Kasumi-1 (cell line): Measurements from ENCODE around the gene ADAMTS9.

Experiments used
- DNase-seq, 2 experiments: peaks; one replicate each; lab custom pipeline; 2025; lab: John Stamatoyannopoulos, UW

ADAMTS9 gene

GRCh38 chr3:64685331-64685799 is 2.4 kb downstream of the ADAMTS9 start:
- DNase-seq, result no peak

GRCh38 chr3:64684715-64685261 is 3.0 kb downstream of the ADAMTS9 start:
- DNase-seq, result no peak

GRCh38 chr3:64681827-64682226 is 6.0 kb downstream of the ADAMTS9 start:
- DNase-seq, result no peak

GRCh38 chr3:64681015-64681414 is 6.8 kb downstream of the ADAMTS9 start:
- no peak for DNase-seq

DNA sequence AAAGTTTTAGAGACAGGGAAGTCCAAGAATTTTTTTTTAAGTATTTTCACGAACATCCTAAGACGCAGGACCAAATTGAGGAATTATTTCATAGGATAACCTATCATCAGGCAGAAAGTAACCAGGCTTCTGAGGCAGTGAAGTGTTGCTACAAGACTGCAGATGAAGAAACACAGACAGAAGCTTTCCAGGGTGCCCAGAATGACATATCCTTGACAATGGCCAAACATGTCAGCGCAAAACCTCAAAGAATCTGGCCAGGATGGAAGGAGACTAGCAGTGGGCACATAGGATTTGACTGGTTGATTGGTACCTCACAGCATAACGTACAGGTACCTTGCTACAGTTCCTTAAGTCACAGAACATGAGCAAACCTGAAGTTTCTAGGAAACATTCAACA is 7.5 kb downstream of the ADAMTS9 start:
- DNase-seq, result no peak

DNA sequence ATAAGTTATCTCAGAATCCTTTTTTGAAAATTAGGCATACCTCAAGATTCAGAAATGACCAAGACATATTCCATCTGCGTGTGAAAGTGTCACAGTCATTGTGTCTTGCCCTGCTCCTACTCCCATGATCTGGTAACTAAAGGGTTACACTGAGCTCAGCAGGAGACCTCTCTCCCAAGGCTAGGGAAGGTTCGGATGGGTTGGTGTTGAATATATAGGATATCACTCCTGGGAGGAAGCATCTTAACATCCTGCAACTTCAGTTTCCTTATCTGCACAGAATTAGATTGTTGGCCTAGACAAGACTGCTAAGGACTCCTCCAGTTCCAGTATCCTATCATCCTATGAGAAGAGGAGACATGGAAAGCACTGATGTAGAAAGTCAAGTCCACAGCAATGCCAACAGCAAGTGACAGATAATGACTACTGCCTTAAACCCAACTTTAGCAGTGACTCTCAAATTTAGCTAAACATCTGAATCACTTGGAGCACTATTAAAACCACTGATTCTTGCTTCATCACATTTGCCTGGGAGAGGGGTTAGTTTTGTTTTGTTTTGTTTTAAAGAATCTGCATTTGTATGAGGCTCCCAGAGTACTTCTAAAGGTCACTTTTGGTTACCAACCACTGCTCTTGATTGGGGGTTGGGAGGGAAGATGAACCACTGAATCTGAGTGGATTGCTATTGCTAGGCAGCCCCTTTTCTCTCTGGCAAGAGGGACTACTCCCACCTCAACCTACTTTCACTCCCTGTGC is 9.7 kb downstream of the ADAMTS9 start:
- no peak for DNase-seq

- no peak for DNase-seq
Measured at GRCh38 chr3:64676831-64677230, 11.0 kb downstream of the ADAMTS9 start.

DNA sequence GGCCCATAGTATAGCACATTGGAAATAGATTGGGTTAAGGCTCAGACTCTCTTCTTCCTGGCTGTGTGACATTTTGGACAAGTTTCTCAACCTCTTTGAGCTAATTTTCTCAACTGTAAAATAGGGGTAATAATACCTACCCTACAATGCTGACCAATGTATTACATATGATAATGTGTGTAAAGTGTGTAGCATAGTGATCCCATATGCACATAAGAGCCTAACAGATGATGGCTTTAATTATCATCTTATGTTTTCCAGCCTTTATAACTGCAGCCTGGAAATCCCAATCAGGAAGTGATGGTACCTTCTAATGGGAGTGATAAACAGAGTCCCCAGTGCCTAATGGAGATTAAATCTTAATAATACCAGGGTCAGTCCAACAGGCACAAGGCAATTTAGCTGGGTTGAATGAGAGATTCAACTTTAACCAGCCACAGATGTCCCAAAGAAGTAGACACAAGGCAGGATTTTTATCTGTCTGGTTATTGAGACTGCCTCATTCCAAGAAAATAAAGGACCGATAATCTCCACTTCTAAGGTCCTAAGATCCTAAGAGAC is 12.0 kb downstream of the ADAMTS9 start:
- DNase-seq, result no peak

DNA sequence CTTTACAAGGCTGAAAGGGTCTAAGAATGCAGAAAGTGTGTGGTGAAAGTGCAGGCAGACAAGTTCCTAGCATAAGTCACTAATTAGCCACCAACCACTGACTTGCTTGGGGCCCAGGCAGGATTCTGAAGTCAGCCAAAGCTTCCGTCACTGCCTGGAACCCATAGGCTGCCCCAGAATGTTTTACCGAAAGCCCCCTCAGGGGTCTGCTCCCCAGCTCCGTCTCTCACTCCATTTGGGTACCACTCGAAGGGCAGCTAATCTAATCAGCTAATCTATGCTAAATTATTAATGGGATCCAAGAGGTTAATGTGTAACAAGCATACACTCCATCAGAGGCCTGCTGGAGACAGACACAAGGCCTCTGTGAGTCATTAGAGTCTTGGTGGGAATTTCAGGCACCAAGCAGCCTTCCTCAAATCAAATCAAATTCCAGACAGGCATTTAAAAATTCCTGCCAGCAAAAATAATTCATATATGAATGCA is 13.2 kb downstream of the ADAMTS9 start:
- DNase-seq, result no peak

DNA sequence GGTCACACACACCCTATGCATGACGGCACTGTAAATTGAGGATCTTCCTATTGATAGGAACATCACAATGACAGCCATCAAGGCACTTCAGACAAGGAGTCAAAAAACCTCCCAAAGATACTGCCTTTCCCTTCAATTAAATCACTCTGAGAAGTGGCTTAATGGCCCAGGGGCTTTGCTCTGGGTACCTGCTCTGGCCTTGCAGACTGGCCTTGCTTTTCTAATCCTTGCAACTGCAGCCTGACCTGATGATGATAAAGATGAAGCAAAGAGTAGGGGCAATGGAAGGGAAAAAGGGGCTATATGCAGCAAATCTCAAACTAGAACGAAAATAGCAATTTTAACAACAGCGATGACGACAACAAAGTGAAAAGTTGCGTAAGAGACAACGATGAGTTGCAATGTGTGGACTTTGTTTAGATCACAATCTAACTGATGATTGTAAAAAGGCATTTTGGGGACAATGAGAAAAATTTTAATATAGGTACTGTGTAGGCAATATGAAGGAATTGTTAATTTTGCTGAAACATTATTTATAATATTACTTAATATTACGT is 14.6 kb downstream of the ADAMTS9 start:
- no peak for DNase-seq

GRCh38 chr3:64668582-64669510 is 19.0 kb downstream of the ADAMTS9 start:
- DNase-seq, result no peak

- DNase-seq, result no peak
Measured at GRCh38 chr3:64667887-64668581, 19.8 kb downstream of the ADAMTS9 start.

- no peak for DNase-seq
Measured at GRCh38 chr3:64667138-64667537, 20.7 kb downstream of the ADAMTS9 start.

GRCh38 chr3:64666171-64666588 is 21.6 kb downstream of the ADAMTS9 start:
- no peak for DNase-seq

DNA sequence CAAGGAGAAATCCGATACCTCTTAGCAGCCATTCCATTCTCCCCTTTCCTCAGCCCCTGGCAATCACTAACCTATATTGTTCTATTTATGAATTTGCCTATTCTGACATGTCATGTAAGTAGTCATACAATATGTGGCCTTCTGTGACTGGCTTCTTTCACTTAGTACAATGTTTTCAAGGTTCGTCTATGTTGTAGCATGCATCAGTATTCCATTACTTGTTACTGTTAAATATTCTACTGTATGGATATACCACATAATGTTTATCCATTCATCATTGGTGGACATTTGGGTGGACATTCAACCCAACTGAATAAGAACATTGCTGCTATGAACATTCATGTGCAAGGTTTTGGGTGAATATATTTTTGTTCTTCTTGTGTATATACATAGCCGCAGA is 23.4 kb downstream of the ADAMTS9 start:
- no peak for DNase-seq

- DNase-seq, result no peak
Measured at GRCh38 chr3:64659617-64659978, 28.2 kb downstream of the ADAMTS9 start.

- no peak for DNase-seq
Measured at GRCh38 chr3:64658001-64658400, 29.8 kb downstream of the ADAMTS9 start.

- DNase-seq, result no peak
Measured at GRCh38 chr3:64656544-64656943, 31.3 kb downstream of the ADAMTS9 start.

DNA sequence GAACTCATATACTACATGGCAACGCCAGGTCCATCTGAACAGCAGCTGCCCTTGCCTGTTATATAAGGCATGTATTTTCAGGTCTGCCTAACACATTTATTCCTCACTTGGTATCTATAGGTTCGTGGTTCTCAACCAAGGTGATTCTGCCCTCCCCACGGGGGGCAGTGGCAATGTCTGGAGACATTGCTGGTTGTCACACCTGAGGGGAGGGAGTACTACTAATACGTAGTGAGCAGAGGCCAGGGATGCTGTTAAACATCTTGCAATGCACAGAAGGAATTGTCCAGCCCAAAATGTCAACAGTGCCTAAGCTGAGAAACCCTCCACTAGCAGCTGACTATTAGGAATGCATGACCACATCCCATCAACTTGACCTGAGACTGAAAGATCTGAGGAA is 32.6 kb downstream of the ADAMTS9 start:
- DNase-seq, result no peak

DNA sequence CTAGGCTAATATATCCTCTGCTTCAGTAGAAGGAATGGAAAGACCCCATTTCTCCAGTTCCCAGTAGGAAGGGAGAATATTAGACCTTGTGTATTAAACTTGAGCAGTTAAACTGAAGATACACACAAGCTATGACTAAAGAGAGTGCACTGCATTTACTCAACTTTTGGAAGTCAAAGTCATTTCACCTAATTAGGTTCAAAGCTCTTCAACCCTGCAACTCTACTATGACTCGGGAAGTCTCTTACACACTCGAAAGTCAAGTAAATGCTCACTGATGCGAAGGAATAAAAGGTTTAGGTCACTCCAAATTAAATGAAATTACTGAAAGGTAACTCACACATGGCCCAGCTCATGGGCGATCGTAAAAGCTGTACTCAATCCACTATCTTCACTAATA is 33.8 kb downstream of the ADAMTS9 start:
- no peak for DNase-seq

- no peak for DNase-seq
Measured at GRCh38 chr3:64653101-64653500, 34.7 kb downstream of the ADAMTS9 start.
